Measurements from ENCODE around the gene MAP7. TPM values are rescaled to one million over a fixed set of nuclear protein-coding genes. Genes with fewer than 3 reads are reported as not detected.

Gene MAP7
- total and polyA plus RNA-seq, 10 donors = 0.67 to 4.9 (median 3.0) TPM

- H3K9me3 ChIP-seq = no peaks in the 10 kb centered on the region
- no peaks in the 10 kb centered on the region for H3K4me1 ChIP-seq
- no peaks in the 10 kb centered on the region for H3K36me3 ChIP-seq
- H3K27ac ChIP-seq = no peak overlapping the region
- DNase-seq = no peak
- WGBS, 5 donors = 75 to 91% (median 84%) methylated on average over 3 of the region's 3 CpGs
- TF ChIP-seq, protein P1, sequence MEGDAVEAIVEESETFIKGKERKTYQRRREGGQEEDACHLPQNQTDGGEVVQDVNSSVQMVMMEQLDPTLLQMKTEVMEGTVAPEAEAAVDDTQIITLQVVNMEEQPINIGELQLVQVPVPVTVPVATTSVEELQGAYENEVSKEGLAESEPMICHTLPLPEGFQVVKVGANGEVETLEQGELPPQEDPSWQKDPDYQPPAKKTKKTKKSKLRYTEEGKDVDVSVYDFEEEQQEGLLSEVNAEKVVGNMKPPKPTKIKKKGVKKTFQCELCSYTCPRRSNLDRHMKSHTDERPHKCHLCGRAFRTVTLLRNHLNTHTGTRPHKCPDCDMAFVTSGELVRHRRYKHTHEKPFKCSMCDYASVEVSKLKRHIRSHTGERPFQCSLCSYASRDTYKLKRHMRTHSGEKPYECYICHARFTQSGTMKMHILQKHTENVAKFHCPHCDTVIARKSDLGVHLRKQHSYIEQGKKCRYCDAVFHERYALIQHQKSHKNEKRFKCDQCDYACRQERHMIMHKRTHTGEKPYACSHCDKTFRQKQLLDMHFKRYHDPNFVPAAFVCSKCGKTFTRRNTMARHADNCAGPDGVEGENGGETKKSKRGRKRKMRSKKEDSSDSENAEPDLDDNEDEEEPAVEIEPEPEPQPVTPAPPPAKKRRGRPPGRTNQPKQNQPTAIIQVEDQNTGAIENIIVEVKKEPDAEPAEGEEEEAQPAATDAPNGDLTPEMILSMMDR (IDR thresholded peaks at IDR 0.05 in 8 of 11, conservative IDR thresholded peaks at IDR 0.05 in 3 of 11) = no peak
- TF ChIP-seq POLR2AphosphoS5 (IDR thresholded peaks at IDR 0.05) (no peak), POLR2A (IDR thresholded peaks at IDR 0.05) (no peak)
- H3K27me3 ChIP-seq (replicated peaks in 1 of 7) = no peaks in the 10 kb centered on the region
- intact Hi-C loops (cut with DNase I; ENCODE audit: low total_unique reads) = no loop called here
- no peak overlapping the region for H3K4me3 ChIP-seq
These were observed 105.2 kb downstream of the MAP7 start for GRCh38 chr6:136445063-136445462.

DNA sequence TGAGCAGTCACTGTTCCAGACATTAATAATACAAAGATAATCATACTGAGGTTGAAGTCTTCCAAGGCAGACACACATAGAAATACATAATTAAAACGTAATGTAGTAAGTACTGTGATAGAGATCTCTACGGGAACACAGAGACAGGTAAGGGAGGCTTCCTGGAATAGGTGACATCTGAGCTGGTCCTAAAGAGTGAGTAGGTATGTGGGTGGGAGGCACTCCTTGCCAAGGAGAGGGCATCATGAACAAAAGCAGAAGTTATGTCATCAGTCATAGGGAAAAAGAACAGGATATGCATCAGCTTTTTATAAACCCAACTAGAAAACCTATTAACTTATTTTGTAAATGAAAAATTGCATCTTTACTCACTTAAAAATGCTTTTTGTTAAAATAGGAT is 110.0 kb downstream of the MAP7 start:
- H3K27ac ChIP-seq = no peak overlapping the region
- no peaks in the 10 kb centered on the region for H3K4me1 ChIP-seq
- intact Hi-C loops (cut with DNase I; ENCODE audit: low total_unique reads) = no loop called here
- WGBS, 5 donors = 83 to 94% (median 88%) methylated on average over 2 of the region's 2 CpGs
- TF ChIP-seq POLR2AphosphoS5 (IDR thresholded peaks at IDR 0.05) (no peak), POLR2A (IDR thresholded peaks at IDR 0.05) (no peak)
- TF ChIP-seq, protein P1 (IDR thresholded peaks at IDR 0.05 in 8 of 11, conservative IDR thresholded peaks at IDR 0.05 in 3 of 11) = no peak
- H3K27me3 ChIP-seq (replicated peaks in 1 of 7) = no peaks in the 10 kb centered on the region
- DNase-seq = no peak
- H3K9me3 ChIP-seq = no peaks in the 10 kb centered on the region
- no peaks in the 10 kb centered on the region for H3K36me3 ChIP-seq
- no peak overlapping the region for H3K4me3 ChIP-seq

DNA sequence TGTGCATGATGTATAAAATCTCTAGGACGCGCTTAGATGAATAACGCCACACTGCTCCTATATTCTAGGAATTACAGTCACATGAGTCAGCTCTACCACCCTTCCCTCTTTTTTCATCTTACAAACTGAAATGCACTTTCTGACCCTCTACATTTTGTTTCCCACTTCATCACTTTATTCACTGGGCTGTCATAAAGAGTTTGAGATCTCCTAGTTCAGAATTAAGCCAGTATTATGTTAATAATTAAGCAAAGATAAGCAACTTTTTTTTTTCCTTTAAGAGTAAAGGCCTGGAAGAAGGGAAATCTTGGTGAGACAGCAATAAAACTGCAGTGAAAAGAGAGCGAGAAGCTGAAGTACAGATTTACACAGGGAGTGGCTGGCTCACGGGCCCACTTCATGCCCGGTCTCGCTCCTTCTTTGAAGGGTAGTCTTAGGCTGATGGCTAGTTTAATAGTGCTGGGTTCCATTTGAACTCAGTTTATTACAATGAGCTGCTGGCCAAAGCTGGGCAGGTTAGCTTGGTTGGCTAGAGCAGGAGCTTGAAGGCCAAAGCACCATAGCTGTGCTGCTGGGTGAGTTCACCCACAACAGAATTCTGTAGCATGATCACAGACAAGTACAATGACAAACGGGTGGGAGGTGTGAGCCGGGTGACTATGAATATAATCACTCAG is 110.6 kb downstream of the MAP7 start:
- WGBS, 5 donors = 92 to 98% (median 95%) methylated on average over 9 of the region's 9 CpGs
- TF ChIP-seq POLR2A (IDR thresholded peaks at IDR 0.05) = no peak
- Histone ChIP-seq H3K9me3 (no peaks in the 10 kb centered on the region), H3K27me3 (replicated peaks in 1 of 7) (no peaks in the 10 kb centered on the region), H3K36me3 (no peaks in the 10 kb centered on the region), H3K4me1 (no peaks in the 10 kb centered on the region), H3K4me3 (no peak overlapping the region), H3K27ac (no peak overlapping the region)
- intact Hi-C loops (cut with DNase I; ENCODE audit: low total_unique reads) = no loop called here
- DNase-seq = no peak

DNA sequence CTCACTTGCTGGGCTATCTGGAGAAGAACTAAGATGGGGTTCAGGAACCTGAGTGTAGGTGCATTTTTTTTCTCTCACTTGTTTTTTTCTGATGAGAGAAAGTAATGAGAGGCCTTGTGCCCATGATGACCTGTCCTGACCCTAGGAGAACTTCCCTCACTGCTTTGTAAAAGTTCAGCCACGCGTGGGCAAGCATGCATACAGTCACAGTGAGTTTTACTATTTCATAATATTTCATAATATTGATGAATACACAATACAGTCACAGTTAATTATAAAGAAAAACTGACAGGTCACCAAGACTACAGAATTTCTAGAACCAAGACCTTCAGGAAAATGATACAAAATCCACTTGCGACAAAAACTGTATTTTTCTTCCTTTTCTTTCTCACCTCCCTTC is 111.8 kb downstream of the MAP7 start:
- 30 to 77% (median 53%) methylated on average over 3 of the region's 3 CpGs for WGBS, 5 donors

DNA sequence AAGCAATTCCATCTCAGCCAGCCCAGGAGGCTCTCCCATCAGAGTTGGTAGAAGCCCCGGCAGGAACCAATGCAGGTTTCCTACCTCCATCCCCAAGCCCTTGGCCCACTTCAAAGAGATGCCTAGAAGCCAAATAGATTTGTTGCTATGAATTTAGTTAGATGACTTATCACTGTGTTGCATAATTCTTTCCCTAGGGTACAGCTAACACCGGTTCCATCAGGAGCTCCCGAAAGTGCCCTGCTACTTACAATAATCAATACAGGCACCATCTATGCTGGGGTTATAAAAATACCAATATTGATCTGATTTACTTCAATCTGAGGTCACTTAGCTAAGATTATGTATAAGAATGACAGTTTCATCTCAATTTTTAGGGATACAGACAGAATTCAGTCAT is 113.0 kb downstream of the MAP7 start:
- Histone ChIP-seq H3K36me3 (no peaks in the 10 kb centered on the region), H3K4me1 (no peaks in the 10 kb centered on the region), H3K4me3 (no peak overlapping the region), H3K9me3 (no peaks in the 10 kb centered on the region), H3K27ac (no peak overlapping the region), H3K27me3 (replicated peaks in 1 of 7) (no peaks in the 10 kb centered on the region)
- intact Hi-C loops (cut with DNase I; ENCODE audit: low total_unique reads) = no loop called here
- 87 to 96% (median 95%) methylated on average over 3 of the region's 3 CpGs for WGBS, 5 donors
- DNase-seq = no peak
- TF ChIP-seq POLR2AphosphoS5 (IDR thresholded peaks at IDR 0.05) = no peak
- TF ChIP-seq POLR2A (IDR thresholded peaks at IDR 0.05) = no peak
- TF ChIP-seq, protein P1 (IDR thresholded peaks at IDR 0.05 in 8 of 11, conservative IDR thresholded peaks at IDR 0.05 in 3 of 11) = no peak

More for the DNA sequence above, 111.8 kb downstream of the MAP7 start:
- intact Hi-C loops (cut with DNase I; ENCODE audit: low total_unique reads) = no loop called here
- TF ChIP-seq POLR2A (IDR thresholded peaks at IDR 0.05) = no peak
- no peak for TF ChIP-seq POLR2AphosphoS5 (IDR thresholded peaks at IDR 0.05)
- no peaks in the 10 kb centered on the region for H3K4me1 ChIP-seq
- no peak overlapping the region for H3K27ac ChIP-seq
- H3K4me3 ChIP-seq = no peak overlapping the region
- H3K27me3 ChIP-seq (replicated peaks in 1 of 7) = no peaks in the 10 kb centered on the region
- no peaks in the 10 kb centered on the region for H3K36me3 ChIP-seq
- H3K9me3 ChIP-seq = no peaks in the 10 kb centered on the region
- no peak for DNase-seq
